GM19324 (cell line): ENCODE results near the gene EXOC3.
"Not testable (repeated sequence)": the region's sequence is repeated elsewhere in the genome, so short reads cannot be mapped to it uniquely, and the experiment has no call there.

Source experiments
- ATAC-seq: cut with Tn5 transposase; IDR thresholded peaks from one replicate; pipeline ENCODE4 v1.9.1; 2021; ENCODE audit warnings: mild to moderate bottlenecking, moderate library complexity; ENCODE audit not compliant: unreplicated experiment, low FRiP score

EXOC3 gene

DNA sequence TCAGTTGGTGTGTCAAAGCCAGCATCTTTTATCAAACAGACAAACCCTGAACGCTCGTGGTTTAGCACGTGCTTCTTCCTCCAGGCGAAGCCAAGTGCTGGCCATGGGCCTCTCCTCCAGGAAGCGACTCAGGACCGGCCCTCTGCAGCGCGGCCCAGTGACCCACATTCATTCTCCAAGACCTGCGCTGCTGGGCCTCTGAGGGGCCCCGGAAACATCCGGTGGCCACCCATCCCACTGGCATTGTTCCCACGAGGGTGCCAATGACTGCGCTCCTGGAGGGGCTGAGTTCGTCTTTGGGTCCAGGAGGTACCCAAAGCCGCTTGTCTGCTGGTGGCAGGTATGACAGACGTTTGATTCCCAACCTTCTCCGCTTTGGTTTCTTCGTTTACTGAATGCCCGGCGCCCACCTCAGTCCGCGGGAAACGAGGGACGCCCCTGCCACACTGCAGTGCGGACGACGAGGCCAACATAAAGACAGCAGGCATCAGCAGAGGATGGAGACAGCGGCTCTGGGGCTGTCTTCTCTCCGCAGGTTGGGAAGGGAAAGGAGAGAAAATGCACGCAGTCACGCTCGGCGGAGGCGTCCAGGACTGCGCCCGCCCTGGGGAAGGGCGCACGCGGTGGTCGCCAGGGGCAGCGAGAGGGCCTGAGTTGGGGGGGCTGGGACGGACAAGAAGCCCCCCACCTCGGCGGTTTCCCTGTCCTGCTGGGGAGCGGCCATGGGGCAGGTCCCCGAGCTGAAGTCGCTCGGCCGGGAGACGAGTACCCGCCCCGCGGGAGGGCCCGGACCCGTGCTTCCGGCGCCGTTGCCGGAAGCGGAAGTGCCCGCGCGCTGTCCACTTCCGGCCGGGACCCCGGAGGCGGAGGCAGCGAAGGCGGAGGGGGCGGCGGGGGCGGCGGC lies at the start of gene EXOC3:
TSS of gene EXOC3 (plus strand) at position 842 of the 904 bp plus-strand sequence. CDS start 3,030 bp downstream, outside the sequence.
- peak; percentile 83 for ATAC-seq

DNA sequence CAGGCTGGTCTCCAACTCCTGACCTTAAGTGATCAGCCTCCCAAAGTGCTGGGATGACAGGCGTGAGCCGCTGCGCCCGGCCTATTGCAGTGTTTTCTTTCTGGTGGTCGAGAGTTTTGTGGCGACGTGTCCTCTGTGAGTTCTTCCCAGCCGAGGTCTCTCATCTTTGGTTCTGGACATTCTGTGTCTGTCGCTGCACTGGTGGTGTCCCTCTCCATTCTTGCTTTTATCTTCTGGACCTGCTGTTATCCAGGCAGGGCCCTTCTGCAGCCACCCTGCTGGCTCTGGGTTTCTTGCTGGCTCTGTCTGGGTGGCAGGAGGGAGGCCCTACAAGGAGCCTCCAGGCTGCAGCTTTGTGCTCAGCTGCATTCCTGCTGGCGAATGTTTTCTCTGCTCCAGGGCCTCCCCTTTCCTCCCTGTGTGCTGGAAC lies 49.1 kb upstream of the EXOC3 start:
- no peak for ATAC-seq

DNA sequence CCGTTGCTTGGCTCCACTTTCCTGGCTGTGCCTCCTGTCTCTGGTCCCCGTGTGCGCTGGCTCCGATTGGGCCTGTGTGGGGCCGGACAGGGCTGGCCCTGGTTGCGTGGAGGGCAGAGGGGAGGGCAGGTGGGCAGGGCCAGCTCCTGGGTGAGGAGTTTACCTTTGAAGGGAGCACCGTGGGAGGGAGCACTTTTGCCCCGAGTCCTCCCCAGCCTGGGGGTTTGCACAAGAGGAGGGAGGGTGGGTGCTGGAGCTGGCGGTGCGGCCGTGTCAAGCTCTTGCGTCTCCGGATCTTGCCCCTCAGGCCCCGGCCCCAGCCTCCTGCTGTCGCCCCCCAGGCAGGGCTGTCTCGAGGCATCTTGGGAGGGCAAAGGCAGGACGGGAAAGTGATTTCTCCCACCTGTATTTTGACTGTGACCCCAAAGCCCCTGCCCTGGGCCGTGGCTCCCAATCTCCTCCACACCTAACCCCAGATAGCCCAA lies 48.3 kb upstream of the EXOC3 start:
- ATAC-seq, result no peak

DNA sequence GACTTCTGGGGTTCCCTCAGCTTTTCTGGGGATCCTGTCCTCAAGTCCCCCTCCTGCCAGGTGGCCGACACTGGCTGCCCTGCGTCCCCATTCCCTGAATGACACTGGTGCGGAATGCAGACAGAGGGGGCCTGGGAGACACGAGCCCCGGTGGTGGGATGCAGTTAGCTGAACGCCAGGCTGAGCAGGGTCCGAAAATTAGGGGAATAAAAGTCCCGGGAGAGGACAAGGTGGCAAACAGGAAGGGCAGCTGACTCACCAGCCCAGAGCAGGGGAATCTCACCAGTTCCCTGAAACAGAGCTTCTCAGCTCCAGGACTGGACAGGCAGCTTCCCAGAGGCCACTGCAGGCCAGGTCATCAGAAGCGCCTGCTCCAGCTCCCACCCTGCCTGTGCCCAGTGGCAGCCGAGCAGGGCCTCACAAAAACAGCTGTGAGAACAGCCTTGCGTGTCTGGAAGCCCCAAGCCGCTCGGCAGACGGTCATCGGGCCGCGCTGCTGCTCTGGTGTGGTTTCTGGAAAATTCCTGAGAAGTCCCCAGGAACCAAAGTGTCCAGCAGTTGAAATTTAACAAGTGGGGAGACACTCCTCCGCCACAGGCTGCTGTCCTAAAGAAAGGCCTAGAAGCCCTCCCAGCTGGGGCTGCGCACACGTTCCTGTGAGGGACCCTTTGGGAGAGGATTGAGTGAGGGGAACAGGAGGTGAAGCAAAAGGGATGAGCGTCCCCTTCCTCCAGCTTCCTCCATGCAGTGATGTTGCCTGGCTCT lies 47.6 kb upstream of the EXOC3 start:
- no peak for ATAC-seq

DNA sequence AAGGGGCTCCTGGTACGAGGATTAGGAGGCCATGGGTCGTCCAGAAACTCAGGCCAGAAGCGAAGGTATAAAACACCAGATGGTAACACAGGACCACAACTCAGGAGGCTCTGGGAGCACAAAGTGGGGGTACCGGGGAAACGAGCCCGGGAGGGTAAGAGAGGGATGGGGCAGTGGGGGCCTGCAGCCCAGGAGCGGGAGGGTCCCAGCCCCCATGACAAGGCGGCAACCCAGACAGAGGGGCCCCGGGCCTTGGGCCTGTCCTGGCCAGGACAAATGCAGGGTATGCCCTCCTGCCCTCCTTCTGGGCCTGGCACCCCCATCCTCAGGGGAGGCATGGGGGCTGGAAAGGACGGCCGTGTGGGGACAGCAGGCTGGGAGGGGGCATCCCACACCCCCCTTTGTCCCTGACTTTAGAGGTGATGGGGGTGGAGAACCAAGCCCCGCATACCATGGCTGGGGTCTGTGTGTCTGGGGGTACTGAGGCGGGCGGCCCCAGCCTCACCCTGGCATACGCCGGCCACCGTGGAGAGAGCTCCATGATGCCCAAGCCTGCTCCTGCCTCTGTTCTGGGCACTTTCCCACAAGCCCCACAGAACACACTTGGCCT lies 47.0 kb upstream of the EXOC3 start:
- no peak for ATAC-seq

DNA sequence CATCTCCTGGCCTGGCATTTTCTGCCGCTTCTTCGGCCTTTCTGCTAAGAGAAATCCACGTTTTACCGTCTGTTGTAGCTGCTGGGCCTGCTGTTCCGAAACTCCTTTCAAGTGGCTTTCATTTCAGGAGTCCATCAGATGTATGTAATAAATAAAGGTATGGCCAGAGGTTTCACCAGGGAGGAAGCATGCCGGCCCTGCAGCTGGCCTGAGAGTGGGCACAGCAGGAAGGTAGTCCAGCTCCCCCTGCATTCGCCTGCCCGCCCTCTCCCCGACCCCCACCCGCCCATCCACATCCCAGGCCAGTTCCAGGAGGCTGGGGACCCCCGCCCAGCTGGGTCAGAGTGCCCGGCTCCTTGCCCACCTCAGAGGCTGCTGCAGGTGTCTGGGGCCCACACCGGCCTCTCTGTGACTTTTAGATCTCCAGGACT lies 46.4 kb upstream of the EXOC3 start:
- no peak for ATAC-seq

DNA sequence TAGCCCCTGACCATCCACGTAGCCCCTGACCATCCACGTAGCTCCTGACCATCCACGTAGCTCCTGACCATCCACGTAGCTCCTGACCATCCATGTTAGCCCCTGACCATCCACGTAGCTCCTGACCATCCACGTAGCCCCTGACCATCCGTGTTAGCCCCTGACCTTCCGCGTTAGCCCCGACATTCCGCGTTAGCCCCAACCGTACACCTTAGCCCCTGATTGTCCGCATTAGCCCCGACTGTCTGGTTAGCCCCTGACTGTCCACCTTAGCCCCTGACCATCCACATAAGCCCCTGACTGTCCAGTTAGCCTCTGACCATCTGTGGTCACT lies 44.9 kb upstream of the EXOC3 start:
- not testable (repeated sequence) for ATAC-seq

DNA sequence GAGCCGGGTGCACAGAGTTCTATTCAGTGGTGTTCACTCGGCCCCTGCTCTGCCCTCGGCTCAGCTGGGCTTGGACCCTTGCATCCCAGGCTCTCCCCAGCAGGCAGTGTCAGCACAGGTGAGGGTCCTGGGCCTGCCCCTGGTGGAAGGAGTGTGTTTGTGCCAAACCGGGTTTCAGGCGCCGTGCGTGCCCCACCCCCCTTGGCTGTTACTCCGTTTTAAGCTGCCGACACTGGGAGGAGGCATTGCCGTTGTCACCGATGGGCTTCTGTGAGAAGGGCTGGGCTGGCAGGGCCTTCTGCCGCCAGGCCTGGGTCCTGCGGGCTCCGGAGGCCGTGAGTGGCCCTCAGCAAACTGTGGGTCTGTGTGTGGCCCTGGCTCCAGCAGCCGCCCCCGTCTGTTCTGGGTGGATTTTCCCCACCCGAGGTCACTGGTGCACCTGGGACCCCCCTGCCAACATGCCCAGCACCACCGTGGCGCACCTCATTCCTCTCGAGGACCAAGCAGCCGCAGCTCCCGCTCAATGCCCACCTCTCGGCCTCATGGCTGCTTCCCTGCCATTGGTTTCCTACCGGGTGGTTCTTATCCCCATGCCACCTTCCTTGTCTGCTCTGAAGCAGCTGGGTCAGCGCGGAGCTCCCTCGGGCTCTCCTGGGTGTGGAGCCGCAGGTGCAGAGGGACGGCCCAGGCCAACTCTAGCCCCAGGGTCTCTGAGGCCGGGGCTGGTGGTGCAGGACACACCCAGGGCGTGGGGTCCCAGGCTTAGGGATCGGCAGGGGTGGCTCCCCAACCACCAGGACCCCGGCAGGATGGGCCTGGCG lies 44.3 kb upstream of the EXOC3 start:
- no peak for ATAC-seq

DNA sequence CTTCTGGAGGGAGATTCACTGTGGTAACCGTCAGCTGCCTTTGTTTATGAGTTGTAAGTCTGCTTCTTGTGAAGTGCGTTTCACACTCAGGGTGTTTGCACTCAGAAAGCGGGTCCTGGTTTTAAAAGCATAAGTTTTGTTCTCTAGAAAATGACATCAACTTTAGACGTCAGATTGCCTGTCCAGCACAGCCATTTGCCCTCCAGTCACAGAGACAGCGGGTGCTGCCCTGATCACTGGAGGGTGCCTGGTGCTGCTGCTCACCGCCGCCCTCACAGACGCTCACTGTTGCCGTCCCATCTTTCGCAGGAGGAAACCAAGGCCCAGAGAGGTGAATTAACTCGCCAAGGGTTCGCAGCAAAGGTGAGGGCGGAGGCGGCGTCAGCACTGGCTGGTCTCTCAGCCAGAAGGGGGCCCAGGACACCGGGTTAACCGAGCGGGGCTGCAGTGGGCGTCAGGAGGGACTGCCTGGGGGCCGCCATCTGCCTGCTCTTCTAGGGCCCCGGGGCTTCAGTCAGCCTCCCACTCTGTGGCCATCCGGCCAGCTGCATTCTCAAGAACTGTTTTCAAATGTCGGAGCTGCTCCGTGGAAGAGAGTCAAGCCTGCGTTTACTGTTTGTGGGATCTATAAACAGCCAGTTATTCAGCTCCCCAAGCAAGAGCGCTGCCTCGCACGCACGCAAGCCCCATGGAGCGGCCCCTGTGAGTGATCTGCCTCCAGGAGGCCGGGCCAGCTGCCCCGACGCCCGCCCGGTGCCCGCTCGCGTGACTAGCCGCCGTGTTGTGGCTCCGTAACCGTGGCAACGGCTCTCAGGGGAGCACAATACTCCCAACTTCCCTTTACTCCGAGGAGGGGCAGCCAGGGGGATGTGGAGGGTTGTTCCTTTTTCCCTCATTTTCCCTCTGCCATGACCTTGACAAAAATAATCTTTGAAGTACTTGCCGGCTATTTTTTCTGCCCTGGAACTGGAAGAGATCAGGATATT lies 43.4 kb upstream of the EXOC3 start:
- ATAC-seq, result peak; percentile 61

DNA sequence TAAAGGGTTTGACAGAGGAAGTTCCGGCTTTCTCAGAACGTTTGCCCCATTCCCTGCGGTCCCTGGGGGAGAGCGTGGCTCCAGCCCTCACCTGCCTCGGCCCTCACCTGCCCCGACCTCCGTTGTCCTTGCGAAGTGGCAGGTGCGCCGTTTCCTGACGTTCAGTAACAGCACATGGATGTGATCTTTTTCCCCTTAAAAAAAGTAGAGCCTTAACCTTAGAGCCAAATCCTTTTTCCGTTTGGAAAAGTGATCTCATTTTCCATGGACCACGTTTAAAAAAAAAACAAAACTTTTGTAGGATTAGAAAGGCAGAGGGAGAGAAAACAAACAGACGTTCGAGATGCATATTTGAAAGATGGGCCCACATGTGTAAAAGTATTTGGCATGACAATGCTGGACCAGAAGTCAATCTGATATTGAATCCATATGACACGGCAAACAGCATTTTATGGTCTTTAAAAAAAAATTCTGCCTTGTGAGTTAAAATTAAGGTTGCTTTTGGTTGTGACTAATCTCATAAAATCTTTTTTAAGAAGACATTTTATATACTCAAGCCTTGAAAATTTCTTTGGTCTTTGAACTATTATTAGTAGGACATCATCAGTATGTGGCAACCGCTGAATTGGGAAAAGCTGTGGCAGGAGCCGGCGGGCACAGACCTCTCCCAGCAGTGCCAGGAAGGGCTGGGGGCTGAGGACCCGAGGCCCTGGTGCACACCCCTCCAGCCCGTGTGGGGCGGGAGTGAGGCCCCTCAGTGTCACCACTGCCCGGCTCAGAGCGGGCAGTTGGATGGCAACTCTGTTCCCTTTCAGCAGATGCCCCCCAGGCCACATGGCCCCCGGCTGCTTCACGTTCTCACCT lies 42.5 kb upstream of the EXOC3 start:
- ATAC-seq, result no peak

DNA sequence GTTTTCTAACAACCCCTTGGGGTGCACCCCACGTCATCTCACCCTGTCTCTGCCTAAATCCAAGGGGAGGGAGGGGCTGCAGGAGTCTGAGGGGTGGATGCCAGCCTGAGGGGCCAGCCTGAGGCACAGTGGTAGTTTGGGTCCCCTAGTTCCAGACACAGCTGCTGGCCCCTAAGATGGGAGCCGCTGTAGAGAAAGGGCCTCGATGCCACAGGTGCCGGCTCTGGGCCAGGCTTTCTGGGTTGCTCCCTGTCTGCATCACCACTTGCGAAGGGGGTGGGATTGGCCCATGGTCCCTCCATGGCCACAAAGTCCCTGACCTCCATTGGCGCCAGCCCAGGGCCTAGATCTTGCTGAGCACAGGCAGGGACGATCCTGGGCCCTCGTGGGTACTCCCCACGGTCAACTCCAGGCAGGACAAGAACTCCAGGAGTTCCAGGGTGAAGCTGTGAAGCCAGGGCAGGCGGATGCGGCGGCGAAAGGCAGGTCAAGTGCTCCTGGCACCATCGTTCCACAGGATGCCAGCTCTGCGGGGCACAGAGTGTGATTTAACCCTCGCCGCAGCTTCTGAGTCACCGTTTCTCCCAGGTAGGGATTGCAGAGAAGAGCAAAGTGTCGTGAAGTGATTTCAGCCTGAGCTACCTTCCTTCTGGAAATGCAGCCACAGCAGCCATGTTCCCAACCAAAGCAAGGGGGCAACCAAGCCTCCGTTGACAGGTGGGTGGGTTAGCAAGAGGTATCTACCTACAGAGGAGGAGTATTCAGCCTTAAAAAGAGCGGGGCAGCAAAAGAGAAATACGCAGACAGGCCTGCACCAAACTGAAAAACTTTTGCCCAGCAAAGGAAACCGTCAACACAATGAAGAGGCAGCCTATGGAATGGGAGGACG lies 41.6 kb upstream of the EXOC3 start:
- no peak for ATAC-seq

DNA sequence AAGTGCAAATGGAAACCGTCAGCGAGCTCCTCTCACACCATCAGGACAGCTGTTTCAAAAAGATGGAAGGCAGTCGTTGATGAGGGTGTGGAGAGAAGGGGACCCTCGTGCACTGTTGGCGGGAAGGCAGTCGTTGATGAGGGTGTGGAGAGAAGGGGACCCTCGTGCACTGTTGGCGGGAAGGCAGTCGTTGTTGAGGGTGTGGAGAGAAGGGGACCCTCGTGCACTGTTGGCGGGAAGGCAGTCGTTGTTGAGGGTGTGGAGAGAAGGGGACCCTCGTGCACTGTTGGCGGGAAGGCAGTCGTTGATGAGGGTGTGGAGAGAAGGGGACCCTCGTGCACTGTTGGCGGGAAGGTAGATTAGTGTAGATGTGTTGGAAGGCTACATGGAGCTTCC lies 40.8 kb upstream of the EXOC3 start:
- not testable (repeated sequence) for ATAC-seq

DNA sequence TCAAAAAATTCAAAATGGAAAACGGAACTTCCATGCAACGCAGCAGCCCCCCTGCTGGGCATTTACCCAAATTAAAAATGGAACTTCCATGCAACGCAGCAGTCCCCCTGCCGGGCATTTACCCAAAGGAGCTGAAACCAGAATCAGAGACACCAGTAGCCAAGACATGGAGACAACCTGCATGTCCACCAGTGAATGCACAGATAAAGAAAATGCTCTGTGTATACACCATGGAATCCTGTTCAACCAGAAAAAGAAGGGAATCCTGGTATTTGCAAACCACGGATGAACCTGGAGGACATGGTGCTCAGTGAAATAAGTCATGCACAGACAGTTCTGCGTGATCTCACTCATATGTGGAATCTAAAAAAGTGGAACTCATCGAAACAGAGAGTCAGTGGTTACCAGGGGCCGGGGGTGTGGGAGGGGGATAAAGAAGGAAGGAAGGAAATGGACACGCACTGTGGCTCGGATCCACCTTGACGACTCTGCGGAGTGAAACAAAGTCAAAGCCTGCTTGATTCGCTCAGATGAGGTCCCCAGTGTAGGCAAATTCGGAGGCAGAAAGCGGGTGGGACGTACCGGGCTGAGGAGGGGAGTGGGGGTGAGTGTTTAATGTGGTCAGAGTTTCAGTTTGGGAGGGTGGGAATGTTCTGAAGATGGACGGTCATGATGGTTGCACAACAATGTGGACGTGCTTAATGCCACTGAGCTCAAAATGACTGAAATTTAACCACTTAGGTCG lies 40.2 kb upstream of the EXOC3 start:
- peak; percentile 46 for ATAC-seq

DNA sequence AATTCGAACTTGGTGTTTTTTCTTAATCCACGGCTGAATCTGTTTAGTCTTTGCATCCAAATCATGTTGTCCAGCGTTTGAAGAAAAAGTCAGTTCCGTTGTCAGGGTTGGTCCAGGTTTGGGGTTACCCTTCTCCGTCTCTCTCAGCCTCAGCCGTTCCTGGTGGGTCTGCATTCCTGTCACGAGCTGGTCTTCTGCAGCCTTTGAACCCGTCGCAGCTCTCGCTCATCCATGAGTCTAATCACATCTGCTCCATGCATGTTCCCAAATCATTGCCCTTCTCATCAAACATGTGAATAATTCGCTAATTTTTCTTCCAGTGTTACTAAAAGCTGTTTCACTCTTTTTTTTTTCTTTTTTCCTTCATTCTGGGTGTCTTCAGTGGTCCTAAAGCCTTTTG lies 39.0 kb upstream of the EXOC3 start:
- no peak for ATAC-seq

DNA sequence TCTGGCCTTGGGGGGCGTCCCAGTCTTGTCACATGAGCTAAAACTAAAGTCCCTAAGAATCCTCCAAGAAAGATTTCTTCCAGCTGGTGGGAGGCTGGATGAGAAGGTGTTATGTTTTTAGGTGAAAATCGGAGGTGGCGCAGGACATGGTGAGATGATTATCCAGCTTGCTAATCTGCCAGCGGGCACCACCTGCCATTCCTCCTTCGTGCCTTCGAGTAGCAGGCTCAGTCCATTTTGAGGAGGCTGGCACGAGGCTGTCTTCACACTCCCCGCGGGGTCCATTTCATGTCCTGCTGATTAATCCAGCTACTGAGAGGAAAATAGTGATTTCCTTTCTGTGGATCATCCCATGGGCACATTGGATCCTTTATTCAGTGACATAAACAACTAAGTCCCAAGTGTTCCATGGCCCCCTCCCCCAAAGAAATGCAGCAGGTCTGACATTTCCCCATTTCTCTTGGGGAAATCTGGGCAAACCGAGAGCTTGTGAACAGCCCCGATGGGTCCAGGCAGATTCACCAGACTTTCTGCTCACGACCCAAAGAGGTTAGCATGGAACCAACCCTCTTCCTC lies 38.2 kb upstream of the EXOC3 start:
- ATAC-seq, result no peak

DNA sequence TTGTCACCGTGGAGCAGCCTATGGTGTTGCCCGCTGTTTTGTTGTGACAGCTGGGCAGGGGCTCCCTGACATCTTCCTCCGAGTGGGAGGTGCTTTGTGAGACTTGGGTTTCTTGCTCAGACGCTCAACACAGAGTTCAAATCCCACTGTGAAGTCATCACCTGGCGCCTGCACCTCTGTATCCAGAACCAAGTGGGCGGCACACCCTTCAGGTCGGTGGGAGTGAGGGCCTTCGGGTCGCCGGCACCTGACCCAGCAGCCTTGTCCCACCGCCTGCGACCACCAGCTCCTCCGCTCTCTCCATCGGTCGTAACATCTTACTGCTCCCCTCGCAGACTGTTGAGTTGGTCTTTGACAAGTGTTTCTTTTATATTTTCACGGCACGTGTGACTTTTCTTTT lies 37.6 kb upstream of the EXOC3 start:
- no peak for ATAC-seq
